Stimulated activated CD8-positive, alpha-beta memory T cell treated with anti-CD3 and anti-CD28 coated beads, Interleukin-4, amount 100 ng/mL, for 1 hour (primary cell): ENCODE data around the gene SPATA2.

Experiments used
- DNase-seq, 2 donors: peaks; one replicate each; pipeline ENCODE4 v3.0.0-alpha.2; 2020; ENCODE audit warnings: low read depth in 2 of 2, low spot score in 1 of 2

The SPATA2 gene

GRCh38 chr20:49935746-49936152 lies 20.4 kb upstream of the SPATA2 start:
- DNase-seq: no peak

- DNase-seq: no peak
These were observed 13.8 kb upstream of the SPATA2 start for GRCh38 chr20:49929142-49929494.

GRCh38 chr20:49928411-49929141 lies 13.2 kb upstream of the SPATA2 start:
- DNase-seq: peak; percentile 65 to 66

GRCh38 chr20:49925901-49926454 lies 10.6 kb upstream of the SPATA2 start:
- no peak for DNase-seq

GRCh38 chr20:49924247-49924646 lies 8.9 kb upstream of the SPATA2 start:
- DNase-seq: no peak

GRCh38 chr20:49919461-49919860 lies 4.1 kb upstream of the SPATA2 start:
- no peak for DNase-seq

- no peak for DNase-seq
These were observed 3.7 kb upstream of the SPATA2 start for GRCh38 chr20:49919009-49919408.

- no peak for DNase-seq
These were observed 3.1 kb upstream of the SPATA2 start for GRCh38 chr20:49918446-49918845.

- DNase-seq: no peak
These were observed 1.0 kb upstream of the SPATA2 start for GRCh38 chr20:49916146-49917002.

- DNase-seq: no peak
These were observed 280 bp downstream of the SPATA2 start for GRCh38 chr20:49915118-49915379.

- no peak for DNase-seq
These were observed 815 bp downstream of the SPATA2 start for GRCh38 chr20:49914310-49915117.

GRCh38 chr20:49913399-49914047 lies 1.8 kb downstream of the SPATA2 start:
- DNase-seq: no peak

- no peak for DNase-seq
These were observed 5.0 kb downstream of the SPATA2 start for GRCh38 chr20:49910340-49910706.

- no peak for DNase-seq
These were observed 5.6 kb downstream of the SPATA2 start for GRCh38 chr20:49909499-49910339.

GRCh38 chr20:49908258-49908565 lies 7.1 kb downstream of the SPATA2 start:
- no peak for DNase-seq

- no peak for DNase-seq
These were observed 7.7 kb downstream of the SPATA2 start for GRCh38 chr20:49907405-49908257.

GRCh38 chr20:49906615-49907154 lies 8.6 kb downstream of the SPATA2 start:
- DNase-seq: no peak

GRCh38 chr20:49906101-49906604 lies 9.2 kb downstream of the SPATA2 start:
- DNase-seq: no peak
